IMR-90 (cell line): ENCODE results near the gene MRM2. TPM values are rescaled to one million over a fixed set of nuclear protein-coding genes. Genes with fewer than 3 reads are reported as not detected.

Experiments used
- ATAC-seq: fragments of 200-7000 bp; cut with Tn5 transposase; 2 replicates; pipeline ENCODE4 v1.9.1; 2020; ENCODE audit warnings: low read depth, mild to moderate bottlenecking, moderate library complexity
- BruUV-seq: library from RNA; stranded (reverse); fragments of 400-500 nt; replicated peaks from 2 replicates; lab custom pipeline; 2021; lab: Mats Ljungman, UMichigan
- CTCF ChIA-PET: fragments of 300-600 bp; formaldehyde crosslinking; extraction: SDS; loops from one replicate; lab custom pipeline; 2021; ENCODE audit warnings: antibody characterized with exemption; lab: Yijun Ruan, JAX
- POLR2A ChIA-PET: fragments of 300-600 bp; sonication (Branson Sonifier 250); formaldehyde crosslinking; loops from one replicate; lab custom pipeline; 2022; ENCODE audit warnings: antibody characterized with exemption; ENCODE audit not compliant: unreplicated experiment; lab: Charles Lee
- DNase-seq: peaks from one replicate; pipeline ENCODE4 v3.0.0; 2013
- H2AFZ ChIP-seq: replicated peaks from 2 replicates; pipeline ENCODE3; 2013; ENCODE audit warnings: low read length, mild to moderate bottlenecking; ENCODE audit not compliant: poor library complexity
- H2AK5ac ChIP-seq: 2 replicates; pipeline ENCODE4 v1.6.1; 2013; ENCODE audit warnings: low read depth, low read length, inconsistent platforms
- H2AK9ac ChIP-seq: replicated peaks from 2 replicates; pipeline ENCODE3; 2013; ENCODE audit warnings: mild to moderate bottlenecking, low read depth, low read length, moderate library complexity; ENCODE audit not compliant: poor library complexity
- H2BK120ac ChIP-seq: 2 replicates; pipeline ENCODE4 v1.6.1; 2013; ENCODE audit warnings: low read depth, low read length, inconsistent platforms
- H2BK15ac ChIP-seq: 3 replicates; pipeline ENCODE4 v1.6.1; 2013; ENCODE audit warnings: low read depth, low read length, inconsistent platforms
- H2BK20ac ChIP-seq: 2 replicates; pipeline ENCODE4 v1.6.1; 2013; ENCODE audit warnings: low read depth, mild to moderate bottlenecking, inconsistent platforms, low read length, moderate library complexity
- H2BK5ac ChIP-seq: 2 replicates; pipeline ENCODE4 v1.6.1; 2013; ENCODE audit warnings: mild to moderate bottlenecking, low read depth, low read length, inconsistent platforms; ENCODE audit not compliant: poor library complexity, severe bottlenecking
- H3K14ac ChIP-seq: replicated peaks from 2 replicates; pipeline ENCODE4 v1.6.1; 2013; ENCODE audit warnings: low read depth, low read length, inconsistent platforms
- H3K18ac ChIP-seq: 2 replicates; pipeline ENCODE4 v1.6.1; 2013; ENCODE audit warnings: low read depth, low read length, control low read depth
- H3K23ac ChIP-seq: 2 replicates; pipeline ENCODE4 v1.6.1; 2013; ENCODE audit warnings: low read depth, low read length, inconsistent platforms
- H3K27ac ChIP-seq: 2 replicates; pipeline ENCODE4 v1.5.1; 2013; ENCODE audit warnings: mild to moderate bottlenecking, control low read depth, low read length; ENCODE audit not compliant: insufficient read depth
- H3K27me3 ChIP-seq: 2 replicates; pipeline ENCODE4 v1.6.1; 2013; ENCODE audit warnings: low read length; ENCODE audit not compliant: control insufficient read depth, insufficient read depth
- H3K36me3 ChIP-seq: 2 replicates; pipeline ENCODE4 v1.6.1; 2013; ENCODE audit warnings: low read length, mixed read lengths; ENCODE audit not compliant: control insufficient read depth, insufficient read depth
- H3K4ac ChIP-seq: 2 replicates; pipeline ENCODE4 v1.6.1; 2013; ENCODE audit warnings: low read depth, low read length, inconsistent platforms
- H3K4me1 ChIP-seq: 2 replicates; pipeline ENCODE4 v1.6.1; 2013; ENCODE audit warnings: low read length, mixed read lengths; ENCODE audit not compliant: control insufficient read depth, insufficient read depth
- H3K4me2 ChIP-seq: 2 replicates; pipeline ENCODE4 v1.6.1; 2013; ENCODE audit warnings: low read depth, mild to moderate bottlenecking, control low read depth, low read length, moderate library complexity
- H3K4me3 ChIP-seq: 2 replicates; pipeline ENCODE4 v1.5.1; 2013; ENCODE audit warnings: low read depth, mild to moderate bottlenecking, control low read depth, low read length, moderate library complexity; ENCODE audit not compliant: insufficient read depth
- H3K56ac ChIP-seq: 2 replicates; pipeline ENCODE4 v1.6.1; 2013; ENCODE audit warnings: low read length, inconsistent platforms; ENCODE audit not compliant: insufficient read depth; ENCODE audit errors: extremely low read depth
- H3K79me1 ChIP-seq, 2 experiments: 2 replicates each; pipeline ENCODE4 v1.6.1; 2013; ENCODE audit warnings: low read length in 2 of 2, inconsistent platforms in 1 of 2, low read depth in 1 of 2
- H3K9ac ChIP-seq: 2 replicates; pipeline ENCODE4 v1.6.1; 2013; ENCODE audit warnings: low read depth, low read length, control low read depth
- H3K9me1 ChIP-seq: 2 replicates; pipeline ENCODE4 v1.6.1; 2013; ENCODE audit warnings: low read length, inconsistent platforms; ENCODE audit not compliant: insufficient read depth
- H3K9me3 ChIP-seq: 2 replicates; pipeline ENCODE4 v1.6.1; 2013; ENCODE audit warnings: low read length; ENCODE audit not compliant: control insufficient read depth, insufficient read depth
- H4K20me1 ChIP-seq: 2 replicates; pipeline ENCODE4 v1.6.1; 2013; ENCODE audit warnings: low read length, inconsistent platforms; ENCODE audit not compliant: insufficient read depth
- H4K5ac ChIP-seq: 2 replicates; pipeline ENCODE4 v1.6.1; 2013; ENCODE audit warnings: mild to moderate bottlenecking, low read depth, low read length, control low read depth
- H4K8ac ChIP-seq, 2 experiments: 2 replicates each; pipeline ENCODE4 v1.6.1; 2013; ENCODE audit warnings: low read depth in 2 of 2, low read length in 2 of 2, control low read depth in 1 of 2, inconsistent platforms in 1 of 2
- H4K91ac ChIP-seq: 2 replicates; pipeline ENCODE4 v1.6.1; 2013; ENCODE audit warnings: low read depth, low read length, inconsistent platforms; ENCODE audit not compliant: insufficient read depth
- CEBPB ChIP-seq: IDR thresholded peaks from 2 replicates; pipeline ENCODE4 v1.6.1; 2012; ENCODE audit warnings: low read depth, low read length, improper control_type of control experiment
- CHD1 ChIP-seq: IDR thresholded peaks from 2 replicates; pipeline ENCODE4 v1.6.1; 2012; ENCODE audit warnings: low read depth, low read length, improper control_type of control experiment
- MAFK ChIP-seq: IDR thresholded peaks from 2 replicates; pipeline ENCODE4 v1.6.1; 2012; ENCODE audit warnings: low read depth, low read length, improper control_type of control experiment
- MAZ ChIP-seq: IDR thresholded peaks from 2 replicates; pipeline ENCODE4 v1.6.1; 2012; ENCODE audit warnings: low read depth, mild to moderate bottlenecking, low read length, improper control_type of control experiment, moderate library complexity, borderline replicate concordance
- MXI1 ChIP-seq: IDR thresholded peaks from 2 replicates; pipeline ENCODE4 v1.6.1; 2012; ENCODE audit warnings: low read depth, mild to moderate bottlenecking, low read length, moderate library complexity, borderline replicate concordance
- POLR2A ChIP-seq: IDR thresholded peaks from 2 replicates; pipeline ENCODE4 v1.6.1; 2012; ENCODE audit warnings: mild to moderate bottlenecking, low read depth, low read length
- RAD21 ChIP-seq: IDR thresholded peaks from 2 replicates; pipeline ENCODE4 v1.6.1; 2012; ENCODE audit warnings: low read length, improper control_type of control experiment
- RCOR1 ChIP-seq: IDR thresholded peaks from 2 replicates; pipeline ENCODE4 v1.6.1; 2012; ENCODE audit warnings: mild to moderate bottlenecking, low read length, improper control_type of control experiment; ENCODE audit not compliant: insufficient replicate concordance
- RFX5 ChIP-seq: IDR thresholded peaks from 2 replicates; pipeline ENCODE4 v1.8.0; 2012; ENCODE audit warnings: low read depth, mild to moderate bottlenecking, low read length, moderate library complexity
- USF2 ChIP-seq: fragments of 150-350 bp; IDR thresholded peaks from 2 replicates; pipeline ENCODE4 v1.6.1; 2017; ENCODE audit warnings: mild to moderate bottlenecking, antibody characterized with exemption, low read length, low read depth
- WGBS, 2 experiments: methylation state at CpG; one replicate each; pipeline versions ENCODE4 v1.1.5 to v1.1.7; 2013; ENCODE audit warnings: missing lambda C conversion rate in 2 of 2; ENCODE audit not compliant: insufficient read length in 1 of 2; ENCODE audit errors: extremely low coverage in 2 of 2; 5-methylcytosine and 5-hydroxymethylcytosine counted together
- dilution Hi-C: fragments of 300-500 bp; cut with HindIII; formaldehyde crosslinking; loops from one replicate; pipeline ENCODE4 v1.14.3; 2018; ENCODE audit warnings: low sequenced_read_pairs; ENCODE audit not compliant: unreplicated experiment
- in situ Hi-C: fragments of 300-500 bp; cut with MboI; formaldehyde crosslinking; loops from 3 replicates; pipeline ENCODE4 v1.14.3; 2019; ENCODE audit warnings: low sequenced_read_pairs, inconsistent platforms, mixed read lengths
- intact Hi-C: fragments of 100-400 bp; cut with micrococcal nuclease; formaldehyde crosslinking; loops from 2 replicates; pipeline ENCODE4 v1.10.0; 2022
- polyA plus RNA-seq, 3 experiments: library from polyadenylated mRNA; depleted of rRNA; stranded (reverse); fragments of >200 nt; gene quantifications; 2 replicates each; pipeline ENCODE4 v1.2.3, GENCODE V29; 2012; ENCODE audit warnings: low replicate concordance in 1 of 3
- total RNA-seq: library from RNA; depleted of rRNA; stranded (reverse); fragments of >200 nt; gene quantifications from 2 replicates; pipeline ENCODE4 v1.2.3, GENCODE V29; 2012

The MRM2 gene
- total and polyA plus RNA-seq, 2 of the 4 experiments (the other 2 are of a cell fraction) = 19.1 to 23.8 TPM

- peaks cover 0 to 4% of the 10 kb centered on the region in 2 experiments; a peak in 1 of 4 replicates for H3K79me1 ChIP-seq
- intact Hi-C loops = no loop called here
- H3K4me1 ChIP-seq = no peaks in the 10 kb centered on the region
- H2BK15ac ChIP-seq = no peak overlapping the region
- H2AFZ ChIP-seq = no peak overlapping the region
- peaks cover 4% of the 10 kb centered on the region; the same call in 1 of the 2 replicates for H3K9me1 ChIP-seq
- no peak overlapping the region for H3K9ac ChIP-seq
- H2BK5ac ChIP-seq = no peak overlapping the region
- no peak overlapping the region for H3K14ac ChIP-seq
- no peak overlapping the region for H2BK120ac ChIP-seq
- no peak overlapping the region for H3K23ac ChIP-seq
- H4K8ac ChIP-seq = no peak overlapping the region
- no peak overlapping the region for H3K27ac ChIP-seq
- H4K20me1 ChIP-seq = peaks cover 6% of the 10 kb centered on the region; the same call in 1 of the 2 replicates
- H3K4me2 ChIP-seq = no peak overlapping the region
- H4K5ac ChIP-seq = no peak overlapping the region
- dilution Hi-C loops = no loop called here
- H3K36me3 ChIP-seq = peaks cover 55% of the 10 kb centered on the region
- no peaks in the 10 kb centered on the region for H3K27me3 ChIP-seq
- in situ Hi-C loops = loop anchor here (10.0 kb wide), 1 partner anchor 557 kb away; no protein-coding TSS in a partner anchor
- no peak for DNase-seq
- no peak overlapping the region for H3K4ac ChIP-seq
- no peak overlapping the region for H2BK20ac ChIP-seq
- H4K91ac ChIP-seq = no peak overlapping the region
- BruUV-seq = no TSS peak
- ChIA-PET POLR2A (no interaction called here), CTCF (no interaction called here)
- H3K9me3 ChIP-seq = no peaks in the 10 kb centered on the region
- no peak overlapping the region for H3K18ac ChIP-seq
- no peak overlapping the region for H2AK5ac ChIP-seq
- no peak overlapping the region for H2AK9ac ChIP-seq
- TF ChIP-seq USF2 (no peak), MAZ (no peak), RFX5 (no peak), CHD1 (no peak), CEBPB (no peak), RAD21 (no peak), POLR2A (no peak), MXI1 (no peak), RCOR1 (no peak), MAFK (no peak)
- no CpG with 5 or more reads among the region's 13 CpGs for WGBS, 2 experiments
- ATAC-seq = no peak
- H3K4me3 ChIP-seq = no peak overlapping the region
- no peak overlapping the region for H3K56ac ChIP-seq
Measured at GRCh38 chr7:2211926-2212325, 30.1 kb downstream of the MRM2 start.
